GM23338 (cell line): ENCODE results near the gene CRYBG1. TPM values are rescaled to one million over a fixed set of nuclear protein-coding genes. Genes with fewer than 3 reads are reported as not detected.

Experiments used
- ATAC-seq: fragments of 200-7000 bp; cut with Tn5 transposase; 3 replicates; pipeline ENCODE4 v1.9.1; 2020
- DNase-seq: peaks from one replicate; pipeline ENCODE4 v3.0.0-alpha.2; 2015; ENCODE audit warnings: low spot score
- H2AFZ ChIP-seq: fragments of 200-600 bp; sonication (generic); 2 replicates; pipeline ENCODE4 v1.8.0; 2016; ENCODE audit warnings: antibody characterized with exemption, mild to moderate bottlenecking, moderate library complexity
- H3F3A ChIP-seq: fragments of 200-600 bp; sonication (generic); replicated peaks from 2 replicates; pipeline ENCODE4 v1.8.0; 2017; ENCODE audit warnings: antibody characterized with exemption, mixed run types, low read depth
- H3K27ac ChIP-seq: fragments of 200-600 bp; sonication (generic); 2 replicates; pipeline ENCODE4 v1.6.1; 2016; ENCODE audit warnings: low read depth
- H3K27me3 ChIP-seq: fragments of 200-600 bp; sonication (generic); 2 replicates; pipeline ENCODE4 v1.8.0; 2016; ENCODE audit warnings: mild to moderate bottlenecking, mixed run types, moderate library complexity; ENCODE audit not compliant: insufficient read depth
- H3K36me3 ChIP-seq: fragments of 200-600 bp; sonication (generic); 2 replicates; pipeline ENCODE4 v1.8.0; 2016; ENCODE audit warnings: mild to moderate bottlenecking; ENCODE audit not compliant: insufficient read depth
- H3K4me1 ChIP-seq: fragments of 200-600 bp; sonication (generic); 2 replicates; pipeline ENCODE4 v1.8.0; 2016; ENCODE audit warnings: mild to moderate bottlenecking, moderate library complexity; ENCODE audit not compliant: insufficient read depth
- H3K4me2 ChIP-seq: fragments of 200-600 bp; sonication (generic); 2 replicates; pipeline ENCODE4 v1.7.1; 2017; ENCODE audit warnings: mixed run types
- H3K4me3 ChIP-seq: fragments of 200-600 bp; sonication (generic); 2 replicates; pipeline ENCODE4 v1.6.1; 2016; ENCODE audit warnings: mixed run types
- H3K79me2 ChIP-seq: fragments of 200-600 bp; sonication (generic); replicated peaks from 2 replicates; pipeline ENCODE4 v1.8.0; 2017; ENCODE audit warnings: mild to moderate bottlenecking; ENCODE audit not compliant: insufficient read depth
- H3K9me2 ChIP-seq: fragments of 200-600 bp; sonication (generic); 2 replicates; pipeline ENCODE4 v1.8.0; 2017; ENCODE audit not compliant: insufficient read depth
- H4K20me1 ChIP-seq: fragments of 200-600 bp; sonication (generic); replicated peaks from 2 replicates; pipeline ENCODE4 v1.8.0; 2017; ENCODE audit warnings: mild to moderate bottlenecking; ENCODE audit not compliant: insufficient read depth
- H3K27ac Mint-ChIP-seq: 2 replicates; pipeline ENCODE4 v1.8.0; 2020; ENCODE audit warnings: inconsistent platforms, mild to moderate bottlenecking, moderate library complexity, mixed read lengths
- H3K27me3 Mint-ChIP-seq: 3 replicates; pipeline ENCODE4 v1.8.0; 2022; ENCODE audit warnings: low read depth, mild to moderate bottlenecking, moderate library complexity, mixed read lengths, inconsistent platforms; ENCODE audit not compliant: insufficient read depth, poor library complexity
- H3K36me3 Mint-ChIP-seq: 3 replicates; pipeline ENCODE4 v1.8.0; 2021; ENCODE audit warnings: low read depth, mild to moderate bottlenecking, inconsistent platforms, moderate library complexity, mixed read lengths
- H3K4me1 Mint-ChIP-seq: 3 replicates; pipeline ENCODE4 v1.8.0; 2020; ENCODE audit warnings: mild to moderate bottlenecking, inconsistent platforms, mixed read lengths
- H3K4me3 Mint-ChIP-seq: 3 replicates; pipeline ENCODE4 v1.8.0; 2021; ENCODE audit warnings: moderate library complexity, mild to moderate bottlenecking, inconsistent platforms, mixed read lengths
- H3K9me3 Mint-ChIP-seq: 3 replicates; pipeline ENCODE4 v1.8.0; 2020; ENCODE audit warnings: moderate library complexity, mild to moderate bottlenecking, inconsistent platforms, mixed read lengths
- CREB1 ChIP-seq: fragments of 250-450 bp; sonication (Bioruptor Pico); IDR thresholded peaks from 2 replicates; pipeline ENCODE4 v1.5.0; 2020; ENCODE audit warnings: low read depth, mild to moderate bottlenecking, moderate library complexity
- CTCF ChIP-seq, 2 experiments: fragments of 200-600 bp in 1 of 2; sonication (generic) in 1 of 2; conservative IDR thresholded peaks; 2 replicates each; pipeline versions ENCODE4 v1.5.1 to v1.6.1; 2016 to 2017; ENCODE audit warnings: antibody characterized with exemption in 2 of 2, low read depth in 2 of 2, mild to moderate bottlenecking in 2 of 2, moderate library complexity in 1 of 2
- EZH2 ChIP-seq: fragments of 200-600 bp; sonication (generic); IDR thresholded peaks from one replicate; pipeline ENCODE4 v1.8.0; 2017; ENCODE audit warnings: antibody characterized with exemption, mild to moderate bottlenecking, low read depth; ENCODE audit not compliant: unreplicated experiment
- EZH2phosphoT487 ChIP-seq: fragments of 200-600 bp; sonication (generic); IDR thresholded peaks from one replicate; pipeline ENCODE4 v1.8.1; 2018; ENCODE audit warnings: antibody characterized with exemption; ENCODE audit not compliant: unreplicated experiment
- JUNB ChIP-seq: IDR thresholded peaks from one replicate; pipeline ENCODE4 v1.6.1; 2016; ENCODE audit warnings: antibody characterized with exemption; ENCODE audit not compliant: unreplicated experiment
- POLR2AphosphoS5 ChIP-seq: IDR thresholded peaks from 2 replicates; pipeline ENCODE4 v1.6.1; 2016; ENCODE audit warnings: antibody characterized with exemption, low read depth
- REST ChIP-seq: IDR thresholded peaks from one replicate; pipeline ENCODE4 v1.6.1; 2018; ENCODE audit warnings: antibody characterized with exemption; ENCODE audit not compliant: unreplicated experiment
- ZNF462 ChIP-seq: fragments of 250-450 bp; sonication (Bioruptor Pico); IDR thresholded peaks from 2 replicates; pipeline ENCODE4 v1.5.0; 2020; ENCODE audit warnings: mild to moderate bottlenecking, moderate library complexity
- polyA plus RNA-seq: library from polyadenylated mRNA; unstranded; fragments of >200 nt; fragmentation: Nextera tagmentation; extraction: Ambion mirVana; gene quantifications from 2 replicates; pipeline ENCODE4 v1.2.1, GENCODE V29; 2016
- total RNA-seq: library from RNA; depleted of rRNA; stranded (reverse); fragments of >200 nt; shearing (Covaris generic); gene quantifications from 2 replicates; pipeline ENCODE4 v1.2.3, GENCODE V29; 2014

CRYBG1 gene
- total and polyA plus RNA-seq, 2 experiments from 2014 or later = 3.7 to 17.2 TPM

- H3K4me2 ChIP-seq = no peak overlapping the region
- H3K9me2 ChIP-seq = no peaks in the 10 kb centered on the region
- no peak for TF ChIP-seq EZH2phosphoT487
- Mint-ChIP-seq H3K9me3 (no peaks in the 10 kb centered on the region), H3K27me3 (no peaks in the 10 kb centered on the region), H3K36me3 (no peaks in the 10 kb centered on the region), H3K4me3 (no peak overlapping the region), H3K4me1 (peaks cover 7% of the 10 kb centered on the region; the same call in 2 of the 3 replicates), H3K27ac (no peak overlapping the region)
- H4K20me1 ChIP-seq = no peaks in the 10 kb centered on the region
- H3K27me3 ChIP-seq = no peaks in the 10 kb centered on the region
- H3K4me3 ChIP-seq = no peak overlapping the region
- H3K79me2 ChIP-seq = no peaks in the 10 kb centered on the region
- no peak overlapping the region for H2AFZ ChIP-seq
- no peaks in the 10 kb centered on the region for H3K4me1 ChIP-seq
- ATAC-seq = no peak; the same call in 2 of the 3 replicates
- DNase-seq = no peak
- H3F3A ChIP-seq = no peaks in the 10 kb centered on the region
- H3K36me3 ChIP-seq = no peaks in the 10 kb centered on the region
- no peak overlapping the region for H3K27ac ChIP-seq
Observed at GRCh38 chr6:106469882-106470281, 109.4 kb downstream of the CRYBG1 start.

DNA sequence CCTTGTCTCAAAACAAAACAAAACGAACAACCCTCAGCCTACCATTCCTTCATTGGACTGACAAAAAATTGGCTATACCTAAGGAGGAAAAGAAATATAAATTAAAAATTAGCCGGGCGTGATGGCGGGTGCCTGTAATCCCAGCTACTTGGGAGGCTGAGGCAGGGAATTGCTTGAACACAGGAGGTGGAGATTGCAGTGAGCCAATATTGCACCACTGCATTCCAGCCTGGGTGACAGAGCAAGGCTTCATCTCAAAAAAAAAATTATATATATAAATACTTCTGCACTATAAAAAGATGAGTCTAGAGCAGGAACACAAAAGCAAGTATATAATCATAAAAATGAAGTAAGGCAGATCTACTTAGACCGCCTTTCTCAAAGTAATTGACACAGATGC is 109.8 kb downstream of the CRYBG1 start:
- no peak overlapping the region for H3K4me3 ChIP-seq
- no peak overlapping the region for H3K27ac ChIP-seq
- H3K9me3 Mint-ChIP-seq = no peaks in the 10 kb centered on the region
- no peak for ATAC-seq
- no peak overlapping the region for H3K4me3 Mint-ChIP-seq
- H3K4me1 Mint-ChIP-seq = peaks cover 7% of the 10 kb centered on the region; the same call in 2 of the 3 replicates
- H2AFZ ChIP-seq = no peak overlapping the region
- H3F3A ChIP-seq = no peaks in the 10 kb centered on the region
- no peak overlapping the region for H3K4me2 ChIP-seq
- no peaks in the 10 kb centered on the region for H3K4me1 ChIP-seq
- no peaks in the 10 kb centered on the region for H3K36me3 ChIP-seq
- no peak overlapping the region for H3K27ac Mint-ChIP-seq
- H4K20me1 ChIP-seq = no peaks in the 10 kb centered on the region
- no peaks in the 10 kb centered on the region for H3K36me3 Mint-ChIP-seq
- DNase-seq = no peak
- no peaks in the 10 kb centered on the region for H3K27me3 Mint-ChIP-seq
- no peaks in the 10 kb centered on the region for H3K79me2 ChIP-seq
- no peak for TF ChIP-seq JUNB
- TF ChIP-seq POLR2AphosphoS5 = no peak
- no peak for TF ChIP-seq ZNF462 (CRISPR knock-in tag)
- no peak for TF ChIP-seq EZH2
- no peak for TF ChIP-seq CTCF (conservative IDR thresholded peaks at IDR 0.05; ENCODE audit: low read depth in 2 of 2)
- no peak for TF ChIP-seq REST
- TF ChIP-seq CREB1 = no peak
- TF ChIP-seq EZH2phosphoT487 = no peak
- H3K9me2 ChIP-seq = no peaks in the 10 kb centered on the region
- no peaks in the 10 kb centered on the region for H3K27me3 ChIP-seq
